Activated T-cell treated with anti-CD3 and anti-CD28 coated beads, Interleukin-2, amount 50 U/mL, for 72 hours (primary cell): ENCODE results near the gene PDE3B. TPM values are rescaled to one million over a fixed set of nuclear protein-coding genes. Genes with fewer than 3 reads are reported as not detected.

Experiments used
- ATAC-seq, 2 donors: fragments of 150-1000 bp; cut with Tn5 transposase; replicated peaks in 1 of 2; 2 replicates each; pipeline ENCODE4 v1.10.0; 2021; ENCODE audit warnings: moderate library complexity in 2 of 2, mild to moderate bottlenecking in 1 of 2
- DNase-seq, 2 donors: peaks; one replicate each; pipeline ENCODE4 v3.0.0; 2021 to 2022; ENCODE audit warnings: mixed read lengths in 1 of 2
- H3K27ac Mint-ChIP-seq: one replicate; pipeline ENCODE4 v1.8.0; 2022; ENCODE audit warnings: mild to moderate bottlenecking, moderate library complexity, mixed read lengths
- H3K27me3 Mint-ChIP-seq: one replicate; pipeline ENCODE4 v1.8.0; 2022; ENCODE audit warnings: low read depth, mixed read lengths
- H3K36me3 Mint-ChIP-seq, 2 donors: one replicate each; pipeline ENCODE4 v1.8.0; 2022; ENCODE audit warnings: mixed read lengths in 2 of 2, mild to moderate bottlenecking in 1 of 2; ENCODE audit not compliant: insufficient read depth in 2 of 2
- H3K4me1 Mint-ChIP-seq: one replicate; pipeline ENCODE4 v1.8.0; 2022; ENCODE audit warnings: low read depth, mixed read lengths
- H3K4me3 Mint-ChIP-seq, 2 donors: one replicate each; pipeline ENCODE4 v1.8.0; 2022; ENCODE audit warnings: mild to moderate bottlenecking in 2 of 2, mixed read lengths in 2 of 2, moderate library complexity in 2 of 2
- H3K9me3 Mint-ChIP-seq, 2 donors: one replicate each; pipeline ENCODE4 v1.8.0; 2022; ENCODE audit warnings: mixed read lengths in 2 of 2
- total RNA-seq, 2 donors: library from RNA; stranded (reverse); gene quantifications; one replicate each; pipeline ENCODE4 v1.2.3, GENCODE V29; 2022

Gene PDE3B
- total RNA-seq, 2 donors from 2014 or later, result 79.2 to 92.1 TPM

- Mint-ChIP-seq H3K27me3 (no peaks in the 10 kb centered on the region), H3K4me3 (no peak overlapping the region), H3K9me3 (peaks cover 0 to 4% of the 10 kb centered on the region in 2 donors), H3K4me1 (peaks cover 30% of the 10 kb centered on the region), H3K27ac (no peak overlapping the region), H3K36me3 (peaks cover 3% of the 10 kb centered on the region in 2 donors)
- ATAC-seq (no peak), DNase-seq (no peak)
Observed at GRCh38 chr11:14898906-14899305, 255.3 kb downstream of the PDE3B start.

GRCh38 chr11:14902650-14903350 is 259.2 kb downstream of the PDE3B start:
- no peaks in the 10 kb centered on the region for H3K36me3 Mint-ChIP-seq
- DNase-seq (no peak), ATAC-seq (no peak)
- no peak overlapping the region for H3K27ac Mint-ChIP-seq
- no peaks in the 10 kb centered on the region for H3K27me3 Mint-ChIP-seq
- no peak overlapping the region for H3K4me3 Mint-ChIP-seq
- H3K9me3 Mint-ChIP-seq, result no peaks in the 10 kb centered on the region
- H3K4me1 Mint-ChIP-seq, result peaks cover 40% of the 10 kb centered on the region

DNA sequence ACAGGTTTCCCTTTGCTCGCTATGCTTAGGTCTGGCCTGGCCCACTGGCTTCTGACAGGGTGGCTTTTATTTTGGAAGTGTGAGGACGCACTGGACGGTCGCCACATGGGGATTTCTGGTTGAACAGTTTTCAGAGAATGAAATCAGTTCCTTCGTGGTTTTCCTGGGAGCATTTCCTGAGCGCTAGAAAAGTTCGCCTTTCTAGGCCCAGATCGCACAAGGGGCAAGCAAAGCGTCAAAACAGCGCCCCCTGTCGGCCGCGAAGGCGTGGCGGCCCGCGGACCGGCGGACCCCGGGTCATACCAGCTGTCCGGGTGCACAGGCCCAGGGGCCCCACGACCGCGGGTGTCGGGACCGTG is 261.1 kb downstream of the PDE3B start:
- Mint-ChIP-seq H3K36me3 (no peaks in the 10 kb centered on the region), H3K4me3 (peak overlapping the region; percentile 94 to 95), H3K4me1 (peaks cover 56% of the 10 kb centered on the region), H3K27me3 (no peaks in the 10 kb centered on the region), H3K27ac (peak overlapping the region; percentile 77), H3K9me3 (no peaks in the 10 kb centered on the region)
- ATAC-seq, result peak; percentile 54 to 63
- peak; percentile 87 to 92 for DNase-seq

DNA sequence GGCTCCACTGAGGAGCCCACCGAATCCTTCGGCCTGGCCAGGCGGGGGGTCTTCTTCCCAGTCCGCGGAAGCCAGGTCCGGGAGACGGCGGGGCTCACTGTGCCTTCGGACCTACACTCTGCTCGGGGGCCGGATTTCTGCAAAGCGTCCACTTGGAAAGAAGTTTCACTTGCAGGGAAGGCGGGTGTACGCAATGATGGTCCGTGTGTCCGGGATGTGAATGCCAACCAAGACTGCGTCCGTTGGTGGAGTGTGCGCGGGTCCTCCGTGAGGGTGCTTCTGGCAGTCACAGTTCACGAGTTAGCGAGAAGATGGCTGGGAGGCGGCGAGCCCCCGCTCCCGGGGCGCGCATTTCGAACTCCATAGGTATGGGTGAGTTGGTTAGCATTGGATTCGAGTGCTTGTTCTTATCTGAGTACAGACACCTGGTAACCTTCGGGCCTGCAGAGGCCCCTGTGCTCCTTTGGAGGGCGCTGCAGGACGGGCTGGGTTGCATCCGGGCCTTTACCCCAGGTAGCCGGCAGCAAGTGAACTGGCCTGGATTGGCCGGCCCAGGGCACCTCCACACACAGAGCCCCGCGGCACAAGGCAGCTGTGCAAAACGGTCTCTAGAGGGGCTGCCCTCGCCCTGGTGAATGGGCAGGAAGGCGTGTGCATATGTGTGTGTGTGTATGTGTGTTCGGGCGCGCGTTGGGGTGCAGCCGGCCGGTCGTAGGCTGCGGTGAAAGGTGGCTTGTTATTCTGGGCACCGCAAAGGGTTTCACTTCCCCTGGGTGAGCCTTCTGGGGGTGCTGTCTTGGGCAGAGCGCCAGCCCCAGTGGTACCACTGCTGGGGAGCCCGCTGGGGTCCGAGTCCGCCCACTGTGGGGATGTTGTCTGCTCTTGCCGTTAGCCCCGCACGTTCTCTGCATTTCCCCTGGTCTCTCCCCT is 261.8 kb downstream of the PDE3B start:
- H3K4me3 Mint-ChIP-seq, result peak overlapping the region; percentile 94 to 95
- H3K4me1 Mint-ChIP-seq, result peaks cover 56% of the 10 kb centered on the region
- H3K27me3 Mint-ChIP-seq, result no peaks in the 10 kb centered on the region
- no peaks in the 10 kb centered on the region for H3K36me3 Mint-ChIP-seq
- DNase-seq (peak; percentile 81 to 85), ATAC-seq (peak; percentile 76 to 78)
- H3K27ac Mint-ChIP-seq, result peak overlapping the region; percentile 64
- no peaks in the 10 kb centered on the region for H3K9me3 Mint-ChIP-seq

DNA sequence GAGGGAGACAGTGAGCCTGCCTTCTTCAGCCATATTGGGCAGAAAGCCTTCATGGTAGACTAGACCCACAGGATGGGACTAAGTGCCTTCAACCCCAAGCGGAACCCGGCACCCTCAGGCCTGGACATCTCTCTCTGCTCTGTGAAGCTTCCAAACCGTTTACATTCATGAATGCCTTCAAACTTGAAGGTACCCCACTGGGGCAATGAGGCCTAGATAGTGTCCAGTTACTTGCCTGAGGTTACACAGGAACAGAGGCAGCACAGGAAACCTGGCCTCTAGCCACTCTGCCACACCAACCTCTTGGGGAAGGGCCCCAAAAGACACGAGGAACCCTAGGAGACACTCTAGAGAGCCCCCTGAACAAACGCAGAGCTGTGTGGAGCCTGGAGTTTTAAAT is 263.0 kb downstream of the PDE3B start:
- Mint-ChIP-seq H3K4me3 (peak overlapping the region; percentile 94 to 95), H3K9me3 (no peaks in the 10 kb centered on the region), H3K27ac (no peak overlapping the region), H3K27me3 (no peaks in the 10 kb centered on the region), H3K36me3 (no peaks in the 10 kb centered on the region), H3K4me1 (peaks cover 56% of the 10 kb centered on the region)
- ATAC-seq (no peak), DNase-seq (no peak)

- Mint-ChIP-seq H3K36me3 (no peaks in the 10 kb centered on the region), H3K4me3 (peak overlapping the region; percentile 94 to 95), H3K9me3 (no peaks in the 10 kb centered on the region), H3K27ac (no peak overlapping the region), H3K4me1 (peaks cover 56% of the 10 kb centered on the region), H3K27me3 (no peaks in the 10 kb centered on the region)
- DNase-seq (no peak), ATAC-seq (no peak)
Observed at GRCh38 chr11:14906993-14907392, 263.4 kb downstream of the PDE3B start.

DNA sequence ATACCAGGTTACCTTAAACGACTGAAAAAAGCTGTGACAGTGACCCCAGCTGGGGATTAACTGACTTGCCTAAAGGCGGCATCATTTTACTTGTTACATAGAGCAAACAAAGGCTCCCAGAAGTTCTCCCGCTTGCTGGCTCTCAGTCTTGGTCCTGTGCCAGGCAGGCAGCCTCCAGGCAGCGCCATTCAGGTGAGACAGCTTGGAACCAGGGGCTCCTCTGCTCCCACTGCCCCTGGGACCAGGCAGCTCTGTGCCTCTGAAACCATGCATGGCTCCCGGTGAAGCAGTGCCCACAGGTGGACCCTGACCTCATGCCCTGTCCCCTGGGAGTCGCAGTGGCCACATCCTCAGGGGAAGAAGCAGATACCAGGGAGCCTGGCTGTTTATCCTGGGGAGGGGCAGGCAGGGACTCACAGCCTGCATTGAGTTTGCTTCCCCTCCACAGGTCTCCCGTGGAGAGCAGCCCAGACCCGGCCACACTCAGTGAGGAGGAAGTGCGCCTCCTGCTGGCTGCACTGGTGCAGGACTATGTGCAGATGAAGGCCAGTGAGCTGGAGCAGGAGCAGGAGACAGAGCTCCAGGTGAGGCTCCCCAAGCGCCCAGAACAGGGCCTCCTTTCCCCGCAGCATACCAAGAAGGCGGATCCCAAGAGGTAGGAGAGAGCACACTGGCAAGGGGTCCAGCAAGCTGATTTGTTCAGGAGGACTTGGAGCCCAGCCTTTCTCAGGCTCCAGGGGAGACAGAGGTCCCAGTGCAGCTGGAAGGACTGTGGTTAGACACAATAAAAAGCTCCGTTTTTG is 264.0 kb downstream of the PDE3B start:
- Mint-ChIP-seq H3K4me1 (peaks cover 55% of the 10 kb centered on the region), H3K27ac (no peak overlapping the region), H3K9me3 (no peaks in the 10 kb centered on the region), H3K27me3 (no peaks in the 10 kb centered on the region), H3K4me3 (peak overlapping the region; percentile 13 to 63), H3K36me3 (no peaks in the 10 kb centered on the region)
- DNase-seq, result peak; percentile 87 to 88
- peak; percentile 56 to 63 for ATAC-seq

- DNase-seq, result peak; percentile 36 to 40
- H3K27ac Mint-ChIP-seq, result no peak overlapping the region
- H3K4me1 Mint-ChIP-seq, result peaks cover 48% of the 10 kb centered on the region
- no peak for ATAC-seq
- H3K4me3 Mint-ChIP-seq, result peak overlapping the region in 1 of 2 donors; percentile 2
- no peaks in the 10 kb centered on the region for H3K36me3 Mint-ChIP-seq
- H3K9me3 Mint-ChIP-seq, result no peaks in the 10 kb centered on the region
- H3K27me3 Mint-ChIP-seq, result no peaks in the 10 kb centered on the region
Observed at GRCh38 chr11:14908214-14908880, 264.7 kb downstream of the PDE3B start.

- Mint-ChIP-seq H3K4me3 (no peak overlapping the region), H3K36me3 (no peaks in the 10 kb centered on the region), H3K4me1 (peaks cover under 1% of the 10 kb centered on the region), H3K9me3 (no peaks in the 10 kb centered on the region), H3K27ac (no peak overlapping the region), H3K27me3 (no peaks in the 10 kb centered on the region)
- no peak for DNase-seq
- ATAC-seq, result no peak
Observed at GRCh38 chr11:14914536-14914935, 270.9 kb downstream of the PDE3B start.

DNA sequence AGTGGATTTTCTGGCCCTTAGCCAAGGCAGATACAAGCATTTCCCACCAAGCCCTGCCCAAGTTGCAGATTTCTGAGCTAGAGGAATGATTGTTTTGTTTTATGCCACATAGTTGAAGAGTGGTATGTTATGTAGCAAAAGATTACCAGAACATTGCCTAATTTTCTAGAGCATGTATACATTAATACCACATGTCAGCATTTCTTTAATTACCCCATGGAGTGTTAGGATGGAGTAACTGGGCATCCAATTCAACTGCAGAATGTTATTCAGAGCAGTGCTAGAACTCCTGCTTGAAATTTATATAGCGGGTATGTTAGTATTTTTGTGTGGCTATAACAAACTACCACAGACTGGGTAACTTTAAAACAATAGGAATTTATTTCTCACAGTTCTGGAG is 272.8 kb downstream of the PDE3B start:
- Mint-ChIP-seq H3K9me3 (no peaks in the 10 kb centered on the region), H3K36me3 (no peaks in the 10 kb centered on the region), H3K27ac (no peak overlapping the region), H3K4me3 (no peak overlapping the region), H3K4me1 (no peaks in the 10 kb centered on the region), H3K27me3 (no peaks in the 10 kb centered on the region)
- ATAC-seq (no peak), DNase-seq (no peak)
